IMR-90 (cell line): ENCODE results near the gene TSR1. TPM values are rescaled to one million over a fixed set of nuclear protein-coding genes. Genes with fewer than 3 reads are reported as not detected.

Experiments
- ATAC-seq: fragments of 200-7000 bp; cut with Tn5 transposase; 2 replicates; pipeline ENCODE4 v1.9.1; 2020; ENCODE audit warnings: low read depth, mild to moderate bottlenecking, moderate library complexity
- BruUV-seq: library from RNA; stranded (reverse); fragments of 400-500 nt; replicated peaks from 2 replicates; lab custom pipeline; 2021; lab: Mats Ljungman, UMichigan
- CTCF ChIA-PET: fragments of 300-600 bp; formaldehyde crosslinking; extraction: SDS; loops from one replicate; lab custom pipeline; 2021; ENCODE audit warnings: antibody characterized with exemption; lab: Yijun Ruan, JAX
- POLR2A ChIA-PET: fragments of 300-600 bp; sonication (Branson Sonifier 250); formaldehyde crosslinking; loops from one replicate; lab custom pipeline; 2022; ENCODE audit warnings: antibody characterized with exemption; ENCODE audit not compliant: unreplicated experiment; lab: Charles Lee
- DNase-seq: peaks from one replicate; pipeline ENCODE4 v3.0.0; 2013
- H2AFZ ChIP-seq: replicated peaks from 2 replicates; pipeline ENCODE3; 2013; ENCODE audit warnings: low read length, mild to moderate bottlenecking; ENCODE audit not compliant: poor library complexity
- H2AK5ac ChIP-seq: 2 replicates; pipeline ENCODE4 v1.6.1; 2013; ENCODE audit warnings: low read depth, low read length, inconsistent platforms
- H2AK9ac ChIP-seq: replicated peaks from 2 replicates; pipeline ENCODE3; 2013; ENCODE audit warnings: mild to moderate bottlenecking, low read depth, low read length, moderate library complexity; ENCODE audit not compliant: poor library complexity
- H2BK120ac ChIP-seq: 2 replicates; pipeline ENCODE4 v1.6.1; 2013; ENCODE audit warnings: low read depth, low read length, inconsistent platforms
- H2BK15ac ChIP-seq: 3 replicates; pipeline ENCODE4 v1.6.1; 2013; ENCODE audit warnings: low read depth, low read length, inconsistent platforms
- H2BK20ac ChIP-seq: 2 replicates; pipeline ENCODE4 v1.6.1; 2013; ENCODE audit warnings: low read depth, mild to moderate bottlenecking, inconsistent platforms, low read length, moderate library complexity
- H2BK5ac ChIP-seq: 2 replicates; pipeline ENCODE4 v1.6.1; 2013; ENCODE audit warnings: mild to moderate bottlenecking, low read depth, low read length, inconsistent platforms; ENCODE audit not compliant: poor library complexity, severe bottlenecking
- H3K14ac ChIP-seq: replicated peaks from 2 replicates; pipeline ENCODE4 v1.6.1; 2013; ENCODE audit warnings: low read depth, low read length, inconsistent platforms
- H3K18ac ChIP-seq: 2 replicates; pipeline ENCODE4 v1.6.1; 2013; ENCODE audit warnings: low read depth, low read length, control low read depth
- H3K23ac ChIP-seq: 2 replicates; pipeline ENCODE4 v1.6.1; 2013; ENCODE audit warnings: low read depth, low read length, inconsistent platforms
- H3K27ac ChIP-seq: 2 replicates; pipeline ENCODE4 v1.5.1; 2013; ENCODE audit warnings: mild to moderate bottlenecking, control low read depth, low read length; ENCODE audit not compliant: insufficient read depth
- H3K27me3 ChIP-seq: 2 replicates; pipeline ENCODE4 v1.6.1; 2013; ENCODE audit warnings: low read length; ENCODE audit not compliant: control insufficient read depth, insufficient read depth
- H3K36me3 ChIP-seq: 2 replicates; pipeline ENCODE4 v1.6.1; 2013; ENCODE audit warnings: low read length, mixed read lengths; ENCODE audit not compliant: control insufficient read depth, insufficient read depth
- H3K4ac ChIP-seq: 2 replicates; pipeline ENCODE4 v1.6.1; 2013; ENCODE audit warnings: low read depth, low read length, inconsistent platforms
- H3K4me1 ChIP-seq: 2 replicates; pipeline ENCODE4 v1.6.1; 2013; ENCODE audit warnings: low read length, mixed read lengths; ENCODE audit not compliant: control insufficient read depth, insufficient read depth
- H3K4me2 ChIP-seq: 2 replicates; pipeline ENCODE4 v1.6.1; 2013; ENCODE audit warnings: low read depth, mild to moderate bottlenecking, control low read depth, low read length, moderate library complexity
- H3K4me3 ChIP-seq: 2 replicates; pipeline ENCODE4 v1.5.1; 2013; ENCODE audit warnings: low read depth, mild to moderate bottlenecking, control low read depth, low read length, moderate library complexity; ENCODE audit not compliant: insufficient read depth
- H3K56ac ChIP-seq: 2 replicates; pipeline ENCODE4 v1.6.1; 2013; ENCODE audit warnings: low read length, inconsistent platforms; ENCODE audit not compliant: insufficient read depth; ENCODE audit errors: extremely low read depth
- H3K79me1 ChIP-seq, 2 experiments: 2 replicates each; pipeline ENCODE4 v1.6.1; 2013; ENCODE audit warnings: low read length in 2 of 2, inconsistent platforms in 1 of 2, low read depth in 1 of 2
- H3K9ac ChIP-seq: 2 replicates; pipeline ENCODE4 v1.6.1; 2013; ENCODE audit warnings: low read depth, low read length, control low read depth
- H3K9me1 ChIP-seq: 2 replicates; pipeline ENCODE4 v1.6.1; 2013; ENCODE audit warnings: low read length, inconsistent platforms; ENCODE audit not compliant: insufficient read depth
- H3K9me3 ChIP-seq: 2 replicates; pipeline ENCODE4 v1.6.1; 2013; ENCODE audit warnings: low read length; ENCODE audit not compliant: control insufficient read depth, insufficient read depth
- H4K20me1 ChIP-seq: 2 replicates; pipeline ENCODE4 v1.6.1; 2013; ENCODE audit warnings: low read length, inconsistent platforms; ENCODE audit not compliant: insufficient read depth
- H4K5ac ChIP-seq: 2 replicates; pipeline ENCODE4 v1.6.1; 2013; ENCODE audit warnings: mild to moderate bottlenecking, low read depth, low read length, control low read depth
- H4K8ac ChIP-seq, 2 experiments: 2 replicates each; pipeline ENCODE4 v1.6.1; 2013; ENCODE audit warnings: low read depth in 2 of 2, low read length in 2 of 2, control low read depth in 1 of 2, inconsistent platforms in 1 of 2
- H4K91ac ChIP-seq: 2 replicates; pipeline ENCODE4 v1.6.1; 2013; ENCODE audit warnings: low read depth, low read length, inconsistent platforms; ENCODE audit not compliant: insufficient read depth
- CEBPB ChIP-seq: IDR thresholded peaks from 2 replicates; pipeline ENCODE4 v1.6.1; 2012; ENCODE audit warnings: low read depth, low read length, improper control_type of control experiment
- CTCF ChIP-seq: conservative IDR thresholded peaks from 2 replicates; pipeline ENCODE4 v1.5.1; 2012; ENCODE audit warnings: mild to moderate bottlenecking, low read depth, low read length, improper control_type of control experiment
- MXI1 ChIP-seq: IDR thresholded peaks from 2 replicates; pipeline ENCODE4 v1.6.1; 2012; ENCODE audit warnings: low read depth, mild to moderate bottlenecking, low read length, moderate library complexity, borderline replicate concordance
- WGBS, 2 experiments: methylation state at CpG; one replicate each; pipeline versions ENCODE4 v1.1.5 to v1.1.7; 2013; ENCODE audit warnings: missing lambda C conversion rate in 2 of 2; ENCODE audit not compliant: insufficient read length in 1 of 2; ENCODE audit errors: extremely low coverage in 2 of 2; 5-methylcytosine and 5-hydroxymethylcytosine counted together
- dilution Hi-C: fragments of 300-500 bp; cut with HindIII; formaldehyde crosslinking; loops from one replicate; pipeline ENCODE4 v1.14.3; 2018; ENCODE audit warnings: low sequenced_read_pairs; ENCODE audit not compliant: unreplicated experiment
- in situ Hi-C: fragments of 300-500 bp; cut with MboI; formaldehyde crosslinking; loops from 3 replicates; pipeline ENCODE4 v1.14.3; 2019; ENCODE audit warnings: low sequenced_read_pairs, inconsistent platforms, mixed read lengths
- intact Hi-C: fragments of 100-400 bp; cut with micrococcal nuclease; formaldehyde crosslinking; loops from 2 replicates; pipeline ENCODE4 v1.10.0; 2022
- polyA plus RNA-seq, 3 experiments: library from polyadenylated mRNA; depleted of rRNA; stranded (reverse); fragments of >200 nt; gene quantifications; 2 replicates each; pipeline ENCODE4 v1.2.3, GENCODE V29; 2012; ENCODE audit warnings: low replicate concordance in 1 of 3
- total RNA-seq: library from RNA; depleted of rRNA; stranded (reverse); fragments of >200 nt; gene quantifications from 2 replicates; pipeline ENCODE4 v1.2.3, GENCODE V29; 2012

TSR1 gene
- total and polyA plus RNA-seq, 2 of the 4 experiments (the other 2 are of a cell fraction) = 22.6 to 72.6 TPM

DNA sequence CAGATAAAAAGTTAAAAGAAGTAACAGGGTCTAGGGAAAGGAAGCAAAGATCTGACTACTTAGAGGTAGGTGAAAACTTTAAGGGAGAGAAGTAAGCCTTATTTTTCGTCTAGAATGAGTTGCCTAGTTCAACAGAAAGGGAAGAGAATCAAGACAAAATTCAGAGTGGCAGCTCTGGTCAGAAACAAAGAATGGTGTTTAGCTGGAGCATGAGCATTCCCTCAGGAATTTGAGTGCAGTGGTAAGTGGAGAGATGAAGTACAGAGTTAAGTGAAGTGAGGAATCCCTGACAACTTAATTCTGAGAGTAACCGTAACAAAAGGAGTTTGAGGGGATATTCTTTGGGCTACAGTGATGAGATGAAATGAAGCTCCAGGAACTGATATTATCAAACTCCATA, 44.2 kb downstream of the TSR1 start:
- H3K14ac ChIP-seq = no peak overlapping the region
- peaks cover 36% of the 10 kb centered on the region for H3K36me3 ChIP-seq
- no peaks in the 10 kb centered on the region for H3K9me3 ChIP-seq
- H4K5ac ChIP-seq = no peak overlapping the region
- no peak overlapping the region for H3K9ac ChIP-seq
- H2BK120ac ChIP-seq = no peak overlapping the region
- H2AK5ac ChIP-seq = no peak overlapping the region
- H4K91ac ChIP-seq = no peak overlapping the region
- intact Hi-C loops = no loop called here
- no peak overlapping the region for H2BK15ac ChIP-seq
- H3K4me2 ChIP-seq = no peak overlapping the region
- no peak overlapping the region for H2BK20ac ChIP-seq
- dilution Hi-C loops = no loop called here
- WGBS, 2 experiments = no CpG with 5 or more reads among the region's 2 CpGs
- TF ChIP-seq MXI1 (no peak), CTCF (no peak), CEBPB (no peak)
- H3K4me1 ChIP-seq = peaks cover 5% of the 10 kb centered on the region; the same call in 1 of the 2 replicates
- no peak overlapping the region for H2AK9ac ChIP-seq
- H3K56ac ChIP-seq = no peak overlapping the region
- H3K27me3 ChIP-seq = no peaks in the 10 kb centered on the region
- H3K27ac ChIP-seq = no peak overlapping the region
- no peak overlapping the region for H3K23ac ChIP-seq
- peak overlapping the region; percentile 20 for H2BK5ac ChIP-seq
- CTCF ChIA-PET = interaction anchor here (1.1 to 1.2 kb wide), 2 partner anchors 11 to 78 kb away, joined by 3 read pairs; no protein-coding TSS in a partner anchor
- peaks cover 18 to 60% of the 10 kb centered on the region in 2 experiments for H3K79me1 ChIP-seq
- H3K9me1 ChIP-seq = peaks cover 4% of the 10 kb centered on the region; the same call in 1 of the 2 replicates
- ATAC-seq (peak; percentile 95), DNase-seq (peak; percentile 52)
- no peak overlapping the region for H3K4me3 ChIP-seq
- no TSS peak for BruUV-seq
- no peak overlapping the region for H3K18ac ChIP-seq
- H3K4ac ChIP-seq = no peak overlapping the region
- in situ Hi-C loops = no loop called here
- no peak overlapping the region for H2AFZ ChIP-seq
- POLR2A ChIA-PET = no interaction called here
- peaks cover 11% of the 10 kb centered on the region; the same call in 1 of the 2 replicates for H4K20me1 ChIP-seq
- no peak overlapping the region for H4K8ac ChIP-seq
